SH-SY5Y (cell line): ENCODE data around the gene SSTR4.

Experiments used
- GATA2 ChIP-seq: IDR thresholded peaks from 2 replicates; pipeline ENCODE4 v1.6.1; 2011; ENCODE audit warnings: mild to moderate bottlenecking, low read depth, low read length
- GATA3 ChIP-seq: IDR thresholded peaks from 2 replicates; pipeline ENCODE4 v1.6.1; 2011; ENCODE audit warnings: low read depth, mild to moderate bottlenecking, low read length, moderate library complexity

DNA sequence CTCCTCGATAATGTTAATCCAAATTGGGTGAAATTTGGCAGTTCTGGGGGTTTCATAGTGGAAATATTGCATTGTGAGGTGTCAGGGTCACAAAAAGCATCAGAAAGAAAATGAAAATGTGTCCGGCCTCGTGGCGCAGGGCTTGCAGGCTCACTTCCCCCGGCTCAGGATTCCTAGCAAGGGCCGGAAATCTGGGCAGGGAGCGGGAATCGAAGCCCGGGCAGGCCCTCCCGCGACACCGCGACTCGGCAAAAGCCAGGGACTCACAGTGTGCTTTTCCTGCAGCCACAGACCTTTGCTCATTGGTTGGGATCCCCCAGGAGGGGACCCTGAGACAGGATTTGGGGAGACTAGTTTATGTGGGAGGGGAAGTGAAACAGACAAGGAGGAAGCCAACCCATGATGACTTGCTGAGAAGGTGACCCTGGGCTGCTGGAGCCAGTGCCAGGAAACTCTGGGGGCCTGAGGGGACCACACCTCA, 51.9 kb downstream of the SSTR4 start:
- TF ChIP-seq GATA2 (no peak), GATA3 (no peak)
